Activated CD8-positive, alpha-beta T cell treated with anti-CD3 and anti-CD28 coated beads, Interleukin-2, amount 10 ng/mL, durations not matched to agents 7 days and 5 days (primary cell): ENCODE measurements around the gene RNF26. TPM values are rescaled to one million over a fixed set of nuclear protein-coding genes. Genes with fewer than 3 reads are reported as not detected.

ENCODE experiments used
- ATAC-seq: fragments of 150-1000 bp; cut with Tn5 transposase; one replicate; pipeline ENCODE4 v1.10.0; 2021; ENCODE audit warnings: moderate library complexity
- CTCF ChIA-PET: fragments of 350-600 bp; sonication (Branson Sonifier 250); formaldehyde crosslinking; loops from one replicate; lab custom pipeline; 2021; ENCODE audit warnings: antibody characterized with exemption; lab: Charles Lee
- POLR2A ChIA-PET: fragments of 350-600 bp; sonication (Branson Sonifier 250); formaldehyde crosslinking; loops from one replicate; lab custom pipeline; 2021; ENCODE audit warnings: antibody characterized with exemption; lab: Charles Lee
- DNase-seq: peaks from one replicate; pipeline ENCODE4 v3.0.0-alpha.2; 2020
- H3K27ac Mint-ChIP-seq: one replicate; pipeline ENCODE4 v1.8.0; 2021; ENCODE audit warnings: mild to moderate bottlenecking, mixed read lengths
- H3K27me3 Mint-ChIP-seq: one replicate; pipeline ENCODE4 v1.8.0; 2021; ENCODE audit warnings: low read depth, mixed read lengths
- H3K36me3 Mint-ChIP-seq: one replicate; pipeline ENCODE4 v1.8.0; 2021; ENCODE audit warnings: low read depth, mixed read lengths
- H3K4me1 Mint-ChIP-seq: one replicate; pipeline ENCODE4 v1.8.0; 2021; ENCODE audit warnings: low read depth, mixed read lengths
- H3K4me3 Mint-ChIP-seq: one replicate; pipeline ENCODE4 v1.8.0; 2021; ENCODE audit warnings: mild to moderate bottlenecking, mixed read lengths
- H3K9me3 Mint-ChIP-seq: one replicate; pipeline ENCODE4 v1.8.0; 2022; ENCODE audit warnings: mixed read lengths; ENCODE audit not compliant: insufficient read depth
- total RNA-seq, 2 experiments: library from RNA; stranded (reverse); gene quantifications; one replicate each; pipeline ENCODE4 v1.2.3, GENCODE V29; 2021

The RNF26 gene
- total RNA-seq, 2 experiments from 2014 or later, result 40.5 to 41.8 TPM

GRCh38 chr11:119337581-119338317 lies 3.4 kb downstream of the RNF26 start:
- H3K27me3 Mint-ChIP-seq, result peaks cover 22% of the 10 kb centered on the region
- CTCF ChIA-PET, result interaction anchor here (0.6 to 5.1 kb wide), 45 partner anchors 10 to 270 kb away, joined by 3 to 96 read pairs (median 4); partner anchors contain the start of genes ABCG4, CBL, HINFP and MCAM
- H3K4me1 Mint-ChIP-seq, result peaks cover 68% of the 10 kb centered on the region
- H3K9me3 Mint-ChIP-seq, result no peaks in the 10 kb centered on the region
- POLR2A ChIA-PET, result interaction anchor here (1.0 to 1.7 kb wide), 3 partner anchors 123 to 243 kb away, joined by 3 to 5 read pairs (median 4); partner anchors contain the start of gene CBL
- no peak overlapping the region for H3K4me3 Mint-ChIP-seq
- no peak for DNase-seq
- ATAC-seq, result no peak
- peaks cover 22% of the 10 kb centered on the region for H3K36me3 Mint-ChIP-seq
- no peak overlapping the region for H3K27ac Mint-ChIP-seq

GRCh38 chr11:119338318-119338890 lies 4.1 kb downstream of the RNF26 start:
- H3K27ac Mint-ChIP-seq, result no peak overlapping the region
- H3K36me3 Mint-ChIP-seq, result peaks cover 22% of the 10 kb centered on the region
- H3K27me3 Mint-ChIP-seq, result peaks cover 27% of the 10 kb centered on the region
- DNase-seq (peak; percentile 82), ATAC-seq (peak; percentile 27)
- H3K4me1 Mint-ChIP-seq, result peaks cover 62% of the 10 kb centered on the region
- H3K9me3 Mint-ChIP-seq, result no peaks in the 10 kb centered on the region
- ChIA-PET POLR2A (interaction anchor here (0.6 to 1.7 kb wide), 4 partner anchors 19 to 243 kb away, joined by 3 to 5 read pairs (median 4); partner anchors contain the start of gene CBL), CTCF (interaction anchor here (0.6 to 5.1 kb wide), 48 partner anchors 10 to 271 kb away, joined by 3 to 96 read pairs (median 4); partner anchors contain the start of genes ABCG4, CBL, DPAGT1 and HINFP)
- no peak overlapping the region for H3K4me3 Mint-ChIP-seq

GRCh38 chr11:119338965-119339588 lies 4.8 kb downstream of the RNF26 start:
- POLR2A ChIA-PET, result interaction anchor here (1.0 to 1.7 kb wide), 3 partner anchors 122 to 244 kb away, joined by 3 to 5 read pairs (median 4); partner anchors contain the start of gene CBL
- DNase-seq, result no peak
- H3K27ac Mint-ChIP-seq, result no peak overlapping the region

GRCh38 chr11:119339589-119340334 lies 5.4 kb downstream of the RNF26 start:
- Mint-ChIP-seq H3K9me3 (no peaks in the 10 kb centered on the region), H3K4me1 (peaks cover 51% of the 10 kb centered on the region), H3K36me3 (peaks cover 22% of the 10 kb centered on the region), H3K27ac (no peak overlapping the region), H3K27me3 (peaks cover 33% of the 10 kb centered on the region), H3K4me3 (no peak overlapping the region)
- ChIA-PET CTCF (interaction anchor here (0.6 to 5.1 kb wide), 18 partner anchors 8 to 238 kb away, joined by 3 to 96 read pairs (median 4); partner anchors contain the start of genes DPAGT1, MCAM and USP2), POLR2A (no interaction called here)
- peak; percentile 28 for ATAC-seq
- peak; percentile 49 for DNase-seq

More at GRCh38 chr11:119338965-119339588, 4.8 kb downstream of the RNF26 start:
- CTCF ChIA-PET, result interaction anchor here (1.0 to 5.1 kb wide), 36 partner anchors 9 to 271 kb away, joined by 3 to 96 read pairs (median 5); partner anchors contain the start of genes ABCG4, CBL, DPAGT1 and HINFP
- peaks cover 30% of the 10 kb centered on the region for H3K27me3 Mint-ChIP-seq
- H3K9me3 Mint-ChIP-seq, result no peaks in the 10 kb centered on the region
- no peak for ATAC-seq
- H3K4me3 Mint-ChIP-seq, result no peak overlapping the region
- peaks cover 22% of the 10 kb centered on the region for H3K36me3 Mint-ChIP-seq
- H3K4me1 Mint-ChIP-seq, result peaks cover 55% of the 10 kb centered on the region

DNA sequence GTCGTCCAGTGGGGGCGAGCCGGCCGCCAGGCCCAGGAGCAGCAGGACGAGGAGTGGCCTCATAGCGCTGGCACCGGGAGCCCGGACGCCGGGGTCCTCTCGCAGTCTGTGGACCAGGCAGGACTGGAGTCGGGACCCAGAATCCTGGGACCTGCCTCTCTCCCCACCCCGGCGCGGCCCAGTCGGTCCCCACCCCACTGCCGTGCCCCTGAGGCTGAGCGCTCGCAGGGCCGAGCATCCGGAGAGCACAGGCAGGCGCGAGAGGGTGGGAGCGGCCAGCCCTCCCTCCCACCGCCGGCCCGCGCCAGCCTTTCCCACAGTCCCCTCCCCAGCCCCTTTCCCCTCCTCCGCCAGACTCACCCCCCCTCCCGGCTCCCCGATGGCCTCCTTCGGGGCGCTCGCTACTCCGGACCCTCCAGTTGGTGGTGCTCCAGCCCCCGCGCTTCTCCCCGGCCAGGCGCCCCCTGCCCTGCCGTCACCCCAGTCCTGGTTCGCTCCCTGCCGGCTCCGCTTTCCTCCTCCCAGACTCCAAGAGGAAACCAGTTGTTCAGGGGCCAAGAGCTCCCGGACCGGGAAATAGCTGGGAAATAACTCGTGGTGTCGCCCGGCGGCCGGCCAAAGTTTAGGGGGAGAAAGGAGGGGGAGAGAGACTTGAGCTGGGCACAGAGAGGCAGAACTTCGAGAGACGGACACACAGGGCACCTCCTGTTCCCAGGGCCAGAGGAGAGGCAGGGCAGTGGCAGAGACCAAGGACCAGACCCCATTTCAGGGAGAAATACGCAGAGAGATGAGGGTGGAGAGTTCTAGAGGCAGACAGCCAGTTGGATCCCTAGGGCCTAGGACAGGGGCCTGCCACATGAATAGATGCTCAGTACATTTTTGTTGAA lies 6.3 kb downstream of the RNF26 start, which contains the start of gene C1QTNF5:
Gene C1QTNF5, minus strand, starts transcription at position 549 of the 887 bp plus-strand sequence. Its CDS starts 486 bp downstream, at position 63.
- no peak for DNase-seq
- Mint-ChIP-seq H3K4me3 (no peak within 1 kb of the TSS), H3K27ac (no peak within 1 kb of the TSS), H3K4me1 (peaks cover 44% of the 10 kb centered on the region), H3K9me3 (no peaks in the 10 kb centered on the region), H3K27me3 (peaks cover 33% of the 10 kb centered on the region), H3K36me3 (peaks cover 22% of the 10 kb centered on the region)
- CTCF ChIA-PET, result interaction anchor here (0.6 to 5.1 kb wide), 17 partner anchors 8 to 140 kb away, joined by 3 to 96 read pairs (median 4); partner anchors contain the start of gene USP2
- POLR2A ChIA-PET, result no interaction called here
- ATAC-seq, result peak; percentile 8

- ChIA-PET POLR2A (no interaction called here), CTCF (interaction anchor here (1.1 to 5.1 kb wide), 4 partner anchors 15 to 133 kb away, joined by 3 to 96 read pairs (median 6); no protein-coding TSS in a partner anchor)
- Mint-ChIP-seq H3K4me1 (peaks cover 35% of the 10 kb centered on the region), H3K27ac (no peak overlapping the region), H3K4me3 (no peak overlapping the region), H3K27me3 (peaks cover 33% of the 10 kb centered on the region), H3K9me3 (no peaks in the 10 kb centered on the region), H3K36me3 (peaks cover 14% of the 10 kb centered on the region)
- no peak for DNase-seq
- no peak for ATAC-seq
Observed at GRCh38 chr11:119341222-119342022, 7.1 kb downstream of the RNF26 start.

- H3K4me3 Mint-ChIP-seq, result no peak overlapping the region
- ATAC-seq (no peak), DNase-seq (no peak)
- no peak overlapping the region for H3K27ac Mint-ChIP-seq
- CTCF ChIA-PET, result interaction anchor here (3.2 kb wide), 1 partner anchor 14 kb away, joined by 21 read pairs; no protein-coding TSS in a partner anchor
- peaks cover 36% of the 10 kb centered on the region for H3K27me3 Mint-ChIP-seq
- peaks cover 30% of the 10 kb centered on the region for H3K4me1 Mint-ChIP-seq
- POLR2A ChIA-PET, result no interaction called here
- H3K9me3 Mint-ChIP-seq, result no peaks in the 10 kb centered on the region
- H3K36me3 Mint-ChIP-seq, result peaks cover 9% of the 10 kb centered on the region
Observed at GRCh38 chr11:119342023-119342300, 7.6 kb downstream of the RNF26 start.

GRCh38 chr11:119342362-119343130 lies 8.2 kb downstream of the RNF26 start:
- ATAC-seq, result no peak
- DNase-seq, result no peak
- CTCF ChIA-PET, result interaction anchor here (1.8 to 3.2 kb wide), 2 partner anchors 13 to 22 kb away, joined by 5 to 21 read pairs; no protein-coding TSS in a partner anchor
- POLR2A ChIA-PET, result no interaction called here
- H3K27me3 Mint-ChIP-seq, result peaks cover 36% of the 10 kb centered on the region
- no peak overlapping the region for H3K4me3 Mint-ChIP-seq
- peaks cover 24% of the 10 kb centered on the region for H3K4me1 Mint-ChIP-seq
- H3K9me3 Mint-ChIP-seq, result no peaks in the 10 kb centered on the region
- no peak overlapping the region for H3K27ac Mint-ChIP-seq
- H3K36me3 Mint-ChIP-seq, result peaks cover 3% of the 10 kb centered on the region

DNA sequence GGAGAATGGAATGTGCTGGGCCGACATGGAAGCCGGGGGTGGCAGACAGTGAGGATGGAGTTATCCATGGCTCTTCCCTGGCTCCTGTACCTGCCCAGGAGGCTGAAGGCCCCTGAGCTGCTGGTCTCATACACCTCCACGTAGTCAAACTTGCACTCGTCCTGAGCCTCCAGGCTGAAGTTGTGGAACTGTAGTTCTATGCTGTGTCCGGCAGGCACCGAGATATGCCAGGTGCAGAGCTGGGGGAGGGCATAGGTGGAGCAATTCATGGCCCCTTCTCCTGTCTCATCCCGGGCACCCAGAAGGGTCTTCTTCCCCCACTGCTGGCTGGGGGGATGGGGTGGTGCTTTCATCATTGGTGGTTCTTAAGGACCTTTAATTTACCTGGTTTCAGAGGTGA lies 9.4 kb downstream of the RNF26 start:
- CTCF ChIA-PET, result interaction anchor here (1.2 to 3.2 kb wide), 3 partner anchors 12 to 38 kb away, joined by 4 to 21 read pairs (median 5); partner anchors contain the start of gene USP2
- H3K4me3 Mint-ChIP-seq, result no peak overlapping the region
- peaks cover 14% of the 10 kb centered on the region for H3K4me1 Mint-ChIP-seq

More for the DNA sequence above, 9.4 kb downstream of the RNF26 start:
- DNase-seq (no peak), ATAC-seq (no peak)
- peaks cover 36% of the 10 kb centered on the region for H3K27me3 Mint-ChIP-seq
- no peaks in the 10 kb centered on the region for H3K9me3 Mint-ChIP-seq
- peaks cover 1% of the 10 kb centered on the region for H3K36me3 Mint-ChIP-seq
- POLR2A ChIA-PET, result no interaction called here
- H3K27ac Mint-ChIP-seq, result no peak overlapping the region
